Stimulated activated CD8-positive, alpha-beta memory T cell treated with anti-CD3 and anti-CD28 coated beads, Interleukin-7, amount 100 ng/mL, for 4 hours (primary cell): Measurements from ENCODE around the gene ZSCAN20.

Source experiments
- DNase-seq, 2 donors: peaks; one replicate each; pipeline ENCODE4 v3.0.0-alpha.2; 2020; ENCODE audit warnings: low read depth in 2 of 2

ZSCAN20 gene

DNA sequence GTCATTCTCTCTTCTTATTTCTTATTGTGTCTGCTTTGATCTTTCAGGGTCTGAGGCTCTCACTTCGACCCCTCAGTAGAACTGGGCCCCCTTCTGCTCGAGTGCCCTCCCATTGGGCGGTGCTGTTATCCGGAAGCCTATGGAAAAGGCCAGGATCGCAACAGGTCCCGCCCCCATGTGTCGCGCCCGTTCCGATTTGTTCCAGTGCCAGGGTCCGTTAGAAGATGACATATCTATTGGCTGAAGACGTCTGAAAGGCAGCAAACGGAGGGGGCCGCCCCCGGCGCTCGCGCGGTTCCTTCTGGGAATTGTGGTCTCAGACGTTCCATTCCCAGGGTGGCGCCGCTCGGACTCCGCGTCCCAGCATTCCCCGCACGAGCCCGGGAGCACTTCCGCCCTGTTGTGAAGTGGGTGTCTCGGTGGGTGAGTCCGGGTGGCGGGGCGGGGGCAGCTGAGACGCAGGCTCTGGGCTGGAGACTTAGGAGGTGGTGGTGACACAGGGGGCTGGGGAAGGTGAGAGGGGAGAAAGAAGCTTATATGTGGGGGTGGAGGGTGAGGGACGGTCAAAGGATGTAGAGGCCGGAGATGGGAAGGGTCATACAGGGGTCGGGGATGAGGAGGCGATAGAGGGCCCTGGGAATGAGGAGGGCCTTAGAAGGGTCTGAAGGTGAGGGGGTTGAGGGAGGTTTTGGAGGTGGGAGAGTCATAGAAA lies at the start of gene ZSCAN20:
ZSCAN20 (plus strand) TSS at position 377 of the 712 bp plus-strand sequence. CDS start 6,644 bp downstream, outside the sequence.
- peak; percentile 80 to 82 for DNase-seq

- no peak for DNase-seq
Observed at GRCh38 chr1:33424205-33424604, 48.2 kb upstream of the ZSCAN20 start.

DNA sequence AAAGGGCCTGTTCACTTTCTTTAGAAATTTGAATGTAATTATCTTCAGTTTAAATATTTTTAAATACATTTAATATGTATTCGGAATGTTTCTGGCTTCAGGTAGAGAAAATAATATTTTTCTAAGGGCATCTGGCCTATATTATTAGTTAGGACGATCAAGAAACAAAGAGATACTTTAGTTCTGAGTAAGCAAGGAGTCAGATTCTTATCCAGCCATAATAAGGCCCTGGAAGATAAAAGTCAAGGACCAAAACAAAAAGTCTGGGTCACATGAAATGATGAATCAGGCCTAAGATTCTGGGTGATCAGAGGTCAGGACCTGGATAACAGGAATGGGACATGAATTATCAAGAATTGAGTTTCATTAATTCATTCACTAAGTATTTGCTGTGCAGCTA lies 47.8 kb upstream of the ZSCAN20 start:
- no peak for DNase-seq

DNA sequence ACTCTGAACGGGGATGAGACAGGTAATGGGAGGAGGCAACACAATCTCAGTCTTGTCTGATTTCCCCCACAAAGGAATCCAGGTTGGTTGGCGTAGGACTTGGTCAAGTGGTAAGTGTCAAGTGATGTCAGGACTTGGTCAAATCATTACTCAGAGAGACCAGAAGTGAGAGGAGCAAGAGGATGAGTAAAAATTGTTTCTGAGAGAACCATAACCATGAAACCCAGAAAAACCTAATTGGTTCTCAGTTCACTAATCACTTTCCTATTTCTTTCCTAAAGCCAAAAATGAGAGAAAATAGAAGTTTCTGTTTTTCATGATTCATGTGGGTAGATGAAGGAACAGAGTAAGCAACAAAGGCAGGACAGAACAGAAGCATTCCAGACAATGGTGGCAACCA lies 46.5 kb upstream of the ZSCAN20 start:
- DNase-seq: no peak

- DNase-seq: no peak
Observed at GRCh38 chr1:33426916-33427315, 45.5 kb upstream of the ZSCAN20 start.

DNA sequence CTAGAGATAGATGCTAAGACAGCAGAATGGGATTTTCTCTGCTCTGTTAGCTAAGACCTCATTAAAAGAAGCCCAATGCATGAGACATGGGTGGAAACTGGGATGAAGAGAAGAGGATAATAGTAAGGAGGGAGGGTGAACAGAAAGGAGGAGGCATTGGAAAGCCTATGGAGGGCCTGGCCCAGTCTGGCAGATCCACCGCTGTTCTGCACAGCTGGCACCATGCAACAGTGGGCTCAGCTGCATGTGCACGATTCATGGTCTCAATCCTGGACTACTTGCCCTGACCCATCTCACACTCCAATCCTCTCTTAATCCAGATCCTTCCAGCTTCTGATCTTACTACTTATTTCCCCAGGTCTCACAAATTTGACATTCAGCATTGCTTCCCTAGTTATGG lies 43.8 kb upstream of the ZSCAN20 start:
- no peak for DNase-seq

- no peak for DNase-seq
Observed at GRCh38 chr1:33429332-33429731, 43.1 kb upstream of the ZSCAN20 start.

- peak in 1 of 2 donors; percentile 1 for DNase-seq
Observed at GRCh38 chr1:33429856-33430691, 42.4 kb upstream of the ZSCAN20 start.

DNA sequence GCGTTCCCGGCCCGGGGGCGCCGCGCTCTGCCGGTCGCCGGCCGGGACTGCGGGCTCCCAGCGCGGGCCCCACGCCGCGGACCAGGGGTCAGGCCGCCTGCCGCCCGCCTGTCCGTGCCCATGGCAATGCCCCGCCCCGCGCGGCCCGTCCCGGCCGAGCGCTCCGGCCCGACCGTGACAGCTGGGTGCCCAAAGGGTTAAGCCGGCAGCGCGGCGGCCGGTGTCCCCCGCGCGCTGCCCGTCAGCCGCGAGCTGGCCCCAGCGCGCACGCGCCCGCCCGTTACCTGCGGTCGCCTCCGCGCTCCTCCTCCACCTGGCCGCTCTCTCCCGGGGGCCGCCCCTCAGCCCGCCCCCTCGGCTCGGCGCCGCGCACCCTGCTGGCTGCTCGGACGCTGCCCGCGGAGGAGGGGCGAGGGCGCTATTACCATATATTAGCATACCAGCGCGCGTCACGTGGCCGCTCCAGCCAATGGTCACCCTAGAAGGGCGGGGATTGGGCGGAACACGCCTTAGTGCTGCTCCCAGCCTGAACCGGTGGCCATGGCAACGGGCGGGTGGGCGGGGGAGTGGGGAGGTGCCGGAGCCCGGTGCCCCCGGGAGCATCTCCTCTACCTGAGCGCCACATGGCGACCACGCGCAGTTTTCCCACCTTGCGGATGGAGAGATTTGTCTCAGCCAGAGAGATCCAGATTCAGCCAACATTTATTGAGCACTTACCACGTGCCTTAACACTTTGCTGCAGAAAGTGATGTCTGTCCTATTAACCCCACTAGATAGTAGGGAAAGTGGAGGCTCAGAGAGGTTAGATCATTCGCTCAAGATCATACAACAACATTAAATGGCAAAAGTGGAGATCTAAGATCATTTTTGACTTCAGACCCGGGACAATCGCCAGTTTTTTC lies 41.5 kb upstream of the ZSCAN20 start, which contains the start of gene PHC2:
PHC2 (minus strand) TSS at position 404 of the 902 bp plus-strand sequence. CDS start 55,556 bp downstream, outside the sequence.
- DNase-seq: peak; percentile 91 to 93

GRCh38 chr1:33433509-33434362 lies 38.7 kb upstream of the ZSCAN20 start:
- DNase-seq: no peak

DNA sequence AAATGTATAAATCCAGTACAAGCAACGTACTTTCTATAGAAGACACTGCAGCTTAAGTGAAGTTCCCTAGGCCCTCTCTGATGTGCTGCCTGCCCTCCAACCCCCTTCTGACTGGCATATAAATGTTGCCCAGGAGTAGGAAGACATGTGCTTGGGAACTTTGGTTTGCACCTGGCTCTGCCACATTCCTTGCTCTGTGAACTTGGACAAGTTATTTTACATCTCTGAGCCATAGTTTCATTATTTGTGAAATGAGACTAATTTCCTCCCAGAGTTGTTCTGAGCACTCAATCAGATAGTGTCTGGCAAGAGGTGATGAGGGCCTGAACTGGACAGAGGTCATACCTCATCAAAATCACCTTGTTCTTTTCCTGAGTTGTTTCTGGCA lies 38.1 kb upstream of the ZSCAN20 start:
- DNase-seq: no peak

GRCh38 chr1:33435096-33435820 lies 37.2 kb upstream of the ZSCAN20 start:
- no peak for DNase-seq

GRCh38 chr1:33436557-33437285 lies 35.7 kb upstream of the ZSCAN20 start:
- no peak for DNase-seq

DNA sequence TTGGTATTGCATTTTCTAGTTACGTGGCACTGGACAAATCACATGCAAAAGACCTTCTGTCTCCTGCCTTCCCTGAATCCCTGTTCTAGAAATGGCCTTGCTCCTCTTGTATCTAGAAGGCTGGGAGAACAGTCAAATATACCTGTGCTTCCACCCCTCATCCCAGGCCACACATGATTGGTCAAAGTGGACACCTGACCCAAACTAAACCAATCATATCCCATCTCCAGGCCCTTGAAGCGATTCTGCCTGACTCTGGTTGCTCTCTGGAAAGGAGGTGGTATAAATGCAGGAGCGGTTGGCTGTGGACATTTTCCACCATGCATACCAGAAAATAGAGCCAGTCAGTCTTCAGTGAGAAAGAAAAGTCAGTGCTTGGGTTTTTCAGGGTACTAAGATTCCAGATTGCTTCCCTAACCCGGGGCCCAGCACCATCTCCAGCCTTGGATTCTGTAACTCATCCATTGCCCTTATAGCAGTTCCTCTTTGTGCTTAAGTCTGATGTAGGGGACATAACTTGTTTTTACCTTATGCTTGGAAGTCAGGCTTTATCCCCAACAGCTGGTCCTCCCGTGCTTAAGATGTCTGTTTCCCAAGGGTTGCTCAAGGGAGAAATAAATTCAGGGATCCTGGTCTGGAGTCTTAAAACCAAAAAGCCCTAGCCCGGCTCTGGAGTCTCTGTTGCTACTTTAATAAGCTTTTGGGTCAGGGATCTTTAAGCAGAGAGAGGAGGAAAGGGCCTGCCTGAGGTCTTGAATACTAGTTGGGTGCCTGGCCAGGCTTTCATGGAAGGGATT lies 33.9 kb upstream of the ZSCAN20 start:
- no peak for DNase-seq

DNA sequence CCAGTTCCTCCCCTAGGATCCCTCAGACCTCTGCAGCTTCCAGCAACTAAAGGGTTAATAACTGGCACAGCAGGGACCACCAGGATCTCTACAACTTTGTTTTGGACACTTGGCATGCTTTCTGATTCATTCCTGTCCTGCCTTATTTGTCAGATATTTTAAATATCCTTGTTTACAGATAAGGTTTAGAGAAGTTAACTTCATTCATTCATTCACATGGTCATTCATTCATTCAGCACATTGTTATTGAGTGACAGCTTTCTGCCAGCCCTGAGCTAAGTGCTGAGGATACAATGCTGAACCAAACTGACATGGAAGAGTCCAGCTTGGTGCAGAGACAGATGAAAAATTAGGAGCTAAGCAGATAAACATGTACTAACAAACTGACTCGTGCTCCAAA lies 32.8 kb upstream of the ZSCAN20 start:
- no peak for DNase-seq

- DNase-seq: no peak
Observed at GRCh38 chr1:33441088-33441745, 31.2 kb upstream of the ZSCAN20 start.

DNA sequence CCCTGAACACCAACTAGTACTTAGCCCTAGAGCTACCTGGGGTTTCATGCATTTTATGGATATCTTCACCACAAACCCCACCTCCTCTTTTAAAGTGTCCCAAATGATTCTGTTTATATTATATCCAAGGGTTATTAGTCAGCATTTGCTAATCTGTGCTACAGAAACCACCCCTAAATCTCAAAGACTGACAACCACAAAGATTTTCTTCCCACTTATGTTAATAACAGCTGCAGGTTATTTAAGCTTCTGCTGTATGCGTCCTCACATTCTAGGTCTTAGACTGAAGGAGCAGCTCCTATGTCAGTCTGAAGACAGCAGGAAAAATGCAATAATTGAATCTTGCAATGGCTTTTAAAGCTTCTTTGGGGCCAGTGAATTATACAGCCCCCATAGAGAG lies 30.3 kb upstream of the ZSCAN20 start:
- DNase-seq: no peak

DNA sequence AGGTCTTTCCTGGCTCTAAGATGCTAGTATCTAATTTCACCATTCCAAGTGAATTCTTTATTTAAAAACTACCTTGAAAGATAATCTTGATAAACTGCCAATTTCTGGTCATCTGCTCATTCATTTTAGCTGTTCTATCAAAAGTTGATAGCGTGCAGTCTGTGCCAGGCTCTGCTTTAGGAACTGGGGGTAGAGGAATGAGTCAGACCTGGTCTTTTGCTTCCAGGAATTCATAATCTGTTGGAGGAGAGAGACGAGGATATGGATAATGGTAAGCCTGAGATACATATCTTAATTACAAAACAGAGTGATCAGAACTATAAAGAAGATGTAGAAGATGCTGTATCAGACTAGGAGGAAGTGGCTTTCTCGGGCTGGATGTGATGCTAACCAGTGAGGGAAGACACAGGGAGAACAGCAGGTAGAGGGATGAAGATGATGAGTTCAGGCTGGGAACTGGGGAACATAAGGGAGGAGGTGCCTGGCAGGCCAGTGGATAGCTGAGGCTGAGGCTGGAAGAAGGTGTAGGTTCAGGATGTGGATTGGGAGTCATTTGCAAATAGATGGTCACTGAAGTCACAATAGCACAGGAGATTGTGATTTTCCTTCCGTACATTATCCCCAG lies 29.3 kb upstream of the ZSCAN20 start:
- DNase-seq: no peak
